HS-27A (cell line): ENCODE measurements around the gene CNTN4.

Experiments
- DNase-seq: peaks from one replicate; pipeline ENCODE4 v3.0.0-alpha.2; 2012; ENCODE audit warnings: low read depth, missing footprints

The CNTN4 gene

GRCh38 chr3:3038201-3038991, 939.7 kb downstream of the CNTN4 start:
- no peak for DNase-seq

- DNase-seq: no peak
Measured at GRCh38 chr3:3053974-3054373, 955.3 kb downstream of the CNTN4 start.

DNA sequence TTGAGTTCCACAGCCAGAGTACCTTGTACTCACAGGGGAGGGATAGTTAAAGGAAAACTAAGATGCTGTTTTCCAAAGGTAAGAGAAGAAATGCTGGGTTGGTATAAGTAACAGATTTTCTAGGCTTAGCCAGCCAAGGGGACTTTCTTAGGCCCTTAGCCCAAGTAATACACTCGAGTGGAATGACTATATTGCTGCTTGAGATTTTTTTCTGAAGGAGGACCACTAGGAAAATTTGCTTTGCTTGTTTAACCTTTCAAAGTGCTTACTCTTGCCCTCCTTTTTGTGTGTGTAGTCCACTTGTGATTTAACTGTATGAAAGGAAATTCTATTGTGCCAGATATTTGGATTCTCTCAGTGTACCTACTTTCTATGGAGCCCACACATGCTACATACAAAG, 961.0 kb downstream of the CNTN4 start:
- DNase-seq: no peak

DNA sequence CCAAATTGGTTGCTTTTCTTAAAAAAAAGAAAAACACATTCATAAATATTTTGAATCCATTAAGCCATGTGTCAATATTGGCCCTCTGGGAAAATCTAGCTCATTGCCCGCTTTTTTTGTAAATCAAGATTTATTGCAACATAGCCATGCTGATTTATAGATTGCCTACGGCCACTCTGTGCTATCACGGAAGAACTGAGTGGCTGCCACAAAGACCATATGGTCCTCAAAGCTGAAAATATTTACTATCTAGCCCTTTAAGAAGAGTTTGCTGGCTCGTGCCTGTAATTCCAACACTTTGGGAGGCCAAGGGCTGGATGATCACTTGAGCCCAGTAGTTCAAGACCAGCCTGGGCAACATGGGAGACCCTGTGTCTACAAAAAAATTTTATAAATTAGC, 965.6 kb downstream of the CNTN4 start:
- no peak for DNase-seq

DNA sequence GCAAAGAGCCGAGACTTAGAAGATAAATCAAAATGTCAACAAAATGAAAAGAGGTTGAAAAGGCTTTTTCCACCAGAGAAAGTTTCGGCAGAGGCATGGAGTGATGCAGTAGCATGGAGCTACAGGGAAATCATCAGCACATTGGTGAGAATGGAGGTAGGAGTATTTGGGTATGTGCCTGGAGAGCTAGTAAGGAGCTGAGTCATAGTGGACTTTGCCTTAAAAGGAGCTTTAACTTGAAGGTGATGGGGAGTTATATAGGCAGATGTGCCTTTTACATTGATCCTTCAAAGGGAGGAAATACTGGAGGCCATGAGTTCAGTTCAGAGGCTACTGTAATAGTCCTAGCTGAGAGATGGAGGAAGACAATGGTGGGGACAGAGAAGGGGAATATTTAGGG, 967.2 kb downstream of the CNTN4 start:
- no peak for DNase-seq

DNA sequence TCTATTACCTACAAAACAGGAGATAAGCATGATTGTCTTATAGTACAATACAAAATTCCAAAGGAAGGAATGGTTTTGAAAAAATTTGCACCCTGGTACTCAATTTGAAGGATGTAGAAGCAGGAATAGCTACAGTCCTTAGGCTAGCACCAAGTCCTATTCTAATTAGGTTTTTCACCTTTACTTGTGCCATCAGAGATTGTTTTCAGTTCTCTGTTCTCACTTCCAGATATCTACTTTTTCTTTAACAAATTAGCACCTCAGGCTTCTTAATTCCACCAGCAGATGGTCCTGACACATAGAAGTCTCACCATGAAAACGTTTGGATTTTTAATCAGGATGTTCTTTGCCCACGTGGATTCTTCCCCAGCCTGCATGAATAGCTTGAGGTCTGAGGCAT, 967.7 kb downstream of the CNTN4 start:
- DNase-seq: no peak

GRCh38 chr3:3066910-3067309, 968.2 kb downstream of the CNTN4 start:
- DNase-seq: no peak

- DNase-seq: no peak
Measured at GRCh38 chr3:3068358-3068881, 969.8 kb downstream of the CNTN4 start.

DNA sequence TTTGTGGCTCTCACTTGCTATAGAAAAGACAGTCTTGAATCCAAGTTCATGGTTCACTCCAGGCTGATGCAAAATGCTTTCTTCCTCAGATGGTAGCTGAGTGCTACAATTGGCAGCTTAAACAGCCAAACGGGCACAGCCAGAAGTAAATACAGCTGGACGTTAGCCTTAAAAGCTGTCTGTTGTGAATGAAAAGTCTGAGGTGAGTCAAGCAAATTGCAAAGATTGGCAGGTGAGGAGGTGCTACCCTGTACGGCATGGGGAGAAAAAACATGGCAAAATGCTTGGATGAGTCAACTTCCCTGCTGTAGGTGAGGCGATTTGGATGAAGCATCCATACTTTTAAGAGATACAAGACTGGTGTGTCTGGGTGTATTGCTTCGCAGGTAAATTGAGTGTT, 971.1 kb downstream of the CNTN4 start:
- no peak for DNase-seq

DNA sequence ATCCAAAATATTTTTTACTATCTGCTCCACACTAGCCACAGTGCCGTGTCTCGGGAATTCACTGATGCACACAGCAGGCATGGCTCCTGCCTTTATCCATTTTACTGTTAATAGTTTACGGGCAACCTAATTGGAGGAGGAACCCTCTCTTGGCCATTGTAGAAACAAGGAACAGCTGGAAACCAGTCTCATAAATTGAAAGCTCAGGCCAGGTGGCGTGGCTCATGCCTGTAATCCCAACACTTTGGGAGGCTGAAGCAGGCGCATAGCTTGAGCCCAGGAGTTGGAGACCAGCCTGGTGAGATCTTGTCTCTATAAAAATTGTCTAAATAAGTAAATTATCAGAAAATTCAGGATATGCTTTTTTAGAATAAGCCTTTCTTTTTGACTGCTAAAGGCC, 972.5 kb downstream of the CNTN4 start:
- no peak for DNase-seq

DNA sequence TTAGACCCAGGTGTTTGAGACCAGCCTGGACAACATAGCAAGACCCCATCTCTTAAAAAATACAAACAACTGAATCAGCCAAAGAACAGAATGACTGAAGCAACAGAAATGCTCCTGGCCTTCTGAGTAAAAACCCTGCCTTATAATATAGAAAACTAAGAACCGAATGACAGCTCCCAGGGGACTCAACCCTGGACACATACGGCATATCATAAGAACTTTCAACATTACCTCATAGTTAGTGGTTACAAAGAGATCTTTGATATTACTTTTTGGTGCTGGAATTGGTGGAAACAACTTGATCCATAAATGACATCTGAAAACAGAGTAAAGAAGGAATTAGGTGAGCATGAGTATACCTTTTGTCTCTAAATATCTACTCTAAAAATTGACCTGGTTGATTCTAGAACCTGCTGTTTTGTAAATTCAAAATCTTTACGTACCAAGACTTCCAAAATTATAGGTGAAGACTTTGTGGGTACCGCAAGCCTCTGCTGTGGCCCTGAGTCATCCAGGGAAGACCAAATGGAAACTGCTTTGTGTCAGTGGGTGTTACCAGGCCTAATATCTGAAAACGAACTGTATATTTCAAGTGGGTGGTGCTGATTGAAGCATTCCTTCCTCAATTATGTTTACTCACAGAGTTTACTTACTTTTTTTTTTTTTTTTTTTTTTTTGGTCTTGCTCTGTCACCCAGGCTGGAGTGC, 976.0 kb downstream of the CNTN4 start:
- no peak for DNase-seq

DNA sequence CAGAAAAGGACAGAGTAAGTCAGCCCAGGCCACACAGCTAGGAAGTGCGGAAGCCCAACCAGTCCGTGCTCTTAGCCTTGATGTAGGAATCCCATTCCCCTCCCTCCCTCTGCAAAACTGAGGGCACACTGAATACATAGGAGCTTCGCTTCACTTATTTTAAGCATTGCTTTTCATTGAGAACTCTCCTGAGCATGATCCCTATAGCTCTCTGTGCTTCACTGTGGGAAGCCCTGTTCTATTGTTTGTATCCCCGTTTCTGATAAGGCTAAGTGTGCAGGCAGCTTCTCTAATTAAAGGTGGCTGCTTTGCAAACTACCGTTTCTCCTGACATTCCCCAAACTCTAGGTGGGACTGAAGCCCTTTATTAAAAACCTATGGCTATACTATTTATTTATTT, 981.6 kb downstream of the CNTN4 start:
- no peak for DNase-seq

DNA sequence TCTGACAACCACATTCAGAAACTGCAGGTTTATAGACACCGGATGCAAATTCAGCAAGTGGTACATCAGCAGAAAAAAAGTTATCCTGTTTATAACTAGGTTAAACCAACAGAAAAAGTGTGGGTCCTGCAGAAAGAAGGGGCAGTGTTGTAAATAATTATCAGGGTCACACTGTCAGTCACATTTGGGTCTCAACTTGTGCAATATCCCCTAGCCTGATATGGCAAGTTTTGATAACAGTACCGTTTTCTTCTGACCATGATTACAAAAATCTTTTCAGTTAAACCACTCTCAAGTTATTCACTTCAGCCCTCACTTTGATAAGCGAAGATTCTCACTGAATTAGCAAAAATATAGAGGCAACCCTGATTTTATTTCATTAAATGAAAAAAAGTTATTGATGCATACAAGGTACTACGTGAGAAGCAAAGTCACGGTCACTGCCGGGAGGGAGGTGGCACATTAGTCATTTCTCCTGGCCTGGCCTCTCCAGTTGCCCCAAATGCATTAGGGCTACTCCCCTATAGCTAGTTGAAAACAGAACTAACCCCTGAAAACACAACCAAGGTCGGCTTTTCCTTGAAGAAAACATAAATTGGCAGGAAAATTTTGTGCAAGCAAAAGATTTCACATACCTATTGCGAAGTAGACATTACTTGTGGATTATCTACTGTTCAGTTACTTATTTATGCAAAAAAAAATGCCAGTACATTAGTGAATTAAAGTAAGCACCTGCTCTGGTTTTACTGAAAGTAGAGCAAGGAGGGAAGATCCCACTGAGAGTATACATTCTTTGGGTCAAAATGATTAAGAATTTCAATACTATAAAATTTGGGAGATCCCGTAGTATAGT, 982.9 kb downstream of the CNTN4 start:
- DNase-seq: no peak

GRCh38 chr3:3082234-3082924, 983.7 kb downstream of the CNTN4 start:
- DNase-seq: no peak

GRCh38 chr3:3084890-3085289, 986.2 kb downstream of the CNTN4 start:
- DNase-seq: no peak

- no peak for DNase-seq
Measured at GRCh38 chr3:3085782-3086181, 987.1 kb downstream of the CNTN4 start.

- no peak for DNase-seq
Measured at GRCh38 chr3:3086239-3086638, 987.6 kb downstream of the CNTN4 start.

- DNase-seq: no peak
Measured at GRCh38 chr3:3087279-3087678, 988.6 kb downstream of the CNTN4 start.

DNA sequence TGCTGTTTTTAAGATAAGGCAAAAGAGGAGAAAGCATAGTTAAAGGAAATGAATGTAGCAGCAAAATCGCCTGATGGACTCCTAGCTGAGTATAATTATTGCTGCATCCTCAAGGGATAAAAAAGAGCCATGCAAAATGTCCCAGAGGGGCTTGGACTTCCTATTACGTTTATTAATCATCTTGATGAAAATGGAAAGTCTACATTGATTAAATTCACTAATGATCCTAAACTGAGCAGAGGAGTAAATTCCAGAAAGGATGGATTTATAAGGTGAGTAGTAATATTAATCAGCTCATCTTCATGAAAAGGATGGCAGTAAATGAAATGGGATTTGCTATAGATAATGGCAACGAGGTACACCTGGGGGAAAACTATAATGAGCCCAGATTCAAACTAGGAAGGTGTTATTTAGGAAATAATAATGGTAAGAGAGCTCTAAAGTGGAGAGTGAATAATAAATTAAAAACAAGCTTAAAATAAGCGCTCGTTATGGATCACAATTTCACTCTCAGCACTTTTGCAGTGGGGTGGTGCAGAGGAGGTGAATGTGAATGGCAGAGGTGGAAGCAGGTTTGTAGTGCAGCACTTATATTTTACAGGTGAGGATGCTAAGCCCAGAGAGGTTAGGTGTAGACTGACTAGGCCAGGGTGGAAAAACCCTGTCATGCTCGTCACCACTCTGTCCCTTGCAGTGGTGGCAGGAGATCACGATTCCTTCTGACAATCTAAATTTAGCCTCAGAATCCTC, 989.2 kb downstream of the CNTN4 start:
- no peak for DNase-seq

DNA sequence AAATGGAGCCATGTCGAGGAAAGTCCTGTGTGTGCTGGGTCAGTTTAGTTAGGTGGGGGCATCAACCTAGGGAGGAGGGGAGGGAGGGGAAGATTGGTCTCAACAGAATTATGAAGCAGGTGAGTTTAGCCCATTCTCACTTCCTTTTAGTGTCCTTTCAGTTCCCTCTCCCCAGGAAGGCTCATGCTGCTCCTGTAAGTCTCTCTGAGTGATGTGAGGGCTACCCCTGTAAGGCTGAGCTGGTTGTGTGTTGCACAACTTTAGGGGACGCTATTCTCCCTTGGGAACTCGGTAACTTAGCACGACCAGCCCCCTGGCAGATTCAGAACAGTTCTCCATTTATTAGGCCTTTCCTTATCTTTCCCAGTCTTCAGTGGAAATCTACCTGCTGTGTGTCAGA, 990.4 kb downstream of the CNTN4 start:
- DNase-seq: no peak

DNA sequence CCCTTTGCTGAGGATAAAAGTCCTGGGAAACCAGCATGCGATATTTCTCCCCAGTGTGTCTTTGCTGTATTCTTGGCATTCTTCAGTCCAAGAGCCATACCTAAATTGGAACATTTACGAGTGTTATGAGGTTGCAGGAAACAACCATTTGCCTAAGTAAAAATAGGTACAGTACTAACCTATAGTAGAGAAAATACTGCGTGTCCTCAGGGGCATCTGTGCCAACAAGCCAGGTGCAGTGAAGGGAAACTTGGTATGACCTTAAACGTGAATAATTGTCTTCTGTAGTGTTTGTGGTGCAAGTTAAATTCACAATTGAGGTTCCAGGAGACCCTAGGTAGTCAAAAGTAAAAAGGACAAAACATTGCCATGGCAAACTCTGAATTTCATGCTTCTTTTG, 999.3 kb downstream of the CNTN4 start:
- no peak for DNase-seq
